WERI-Rb-1 (cell line): ENCODE measurements around the gene ZNF236.

Experiments used
- DNase-seq: peaks from one replicate; pipeline ENCODE4 v3.0.0-alpha.2; 2020
- H3K27ac ChIP-seq: fragments of 250-450 bp; sonication (Bioruptor Pico); 2 replicates; pipeline ENCODE4 v1.5.1; 2020; ENCODE audit warnings: mild to moderate bottlenecking, moderate library complexity
- H3K27me3 ChIP-seq: fragments of 250-450 bp; sonication (Bioruptor Pico); 2 replicates; pipeline ENCODE4 v1.5.1; 2021; ENCODE audit warnings: mild to moderate bottlenecking, low read depth, moderate library complexity; ENCODE audit not compliant: insufficient read depth, severe bottlenecking
- H3K36me3 ChIP-seq: fragments of 250-450 bp; sonication (Bioruptor Pico); 2 replicates; pipeline ENCODE4 v1.5.1; 2020; ENCODE audit warnings: mild to moderate bottlenecking, moderate library complexity
- H3K4me3 ChIP-seq: 2 replicates; pipeline ENCODE4 v1.5.1; 2011; ENCODE audit warnings: low read depth, mild to moderate bottlenecking, control low read depth, low read length
- H3K9me3 ChIP-seq: fragments of 250-450 bp; sonication (Bioruptor Pico); 2 replicates; pipeline ENCODE4 v1.5.1; 2021; ENCODE audit warnings: mild to moderate bottlenecking, moderate library complexity; ENCODE audit not compliant: severe bottlenecking
- CTCF ChIP-seq: IDR thresholded peaks from 2 replicates; pipeline ENCODE4 v1.5.1; 2011; ENCODE audit warnings: low read depth, mild to moderate bottlenecking, control low read depth, inconsistent platforms, low read length

ZNF236 gene

GRCh38 chr18:76905821-76906220 is 83.5 kb downstream of the ZNF236 start:
- no peak for DNase-seq
- Histone ChIP-seq H3K36me3 (peaks cover 37% of the 10 kb centered on the region), H3K9me3 (no peaks in the 10 kb centered on the region)

GRCh38 chr18:76908277-76908676 is 85.9 kb downstream of the ZNF236 start:
- no peak for TF ChIP-seq CTCF
- H3K27ac ChIP-seq: no peak overlapping the region
- peaks cover 45% of the 10 kb centered on the region for H3K36me3 ChIP-seq
- H3K4me3 ChIP-seq: no peak overlapping the region
- H3K9me3 ChIP-seq: no peaks in the 10 kb centered on the region
- no peak for DNase-seq
- H3K27me3 ChIP-seq: no peaks in the 10 kb centered on the region

More at GRCh38 chr18:76905821-76906220, 83.5 kb downstream of the ZNF236 start:
- no peak overlapping the region for H3K4me3 ChIP-seq
- no peaks in the 10 kb centered on the region for H3K27me3 ChIP-seq
- TF ChIP-seq CTCF: no peak
- H3K27ac ChIP-seq: no peak overlapping the region

- H3K36me3 ChIP-seq: peaks cover 50% of the 10 kb centered on the region
- H3K9me3 ChIP-seq: no peaks in the 10 kb centered on the region
- H3K27me3 ChIP-seq: no peaks in the 10 kb centered on the region
- TF ChIP-seq CTCF: no peak
- DNase-seq: no peak
- no peak overlapping the region for H3K27ac ChIP-seq
- H3K4me3 ChIP-seq: no peak overlapping the region
Observed at GRCh38 chr18:76909439-76909838, 87.1 kb downstream of the ZNF236 start.

- no peak overlapping the region for H3K4me3 ChIP-seq
- H3K9me3 ChIP-seq: no peaks in the 10 kb centered on the region
- no peak for TF ChIP-seq CTCF
- H3K27me3 ChIP-seq: no peaks in the 10 kb centered on the region
- H3K36me3 ChIP-seq: peaks cover 61% of the 10 kb centered on the region
- DNase-seq: no peak
- no peak overlapping the region for H3K27ac ChIP-seq
Observed at GRCh38 chr18:76911440-76911839, 89.1 kb downstream of the ZNF236 start.

- Histone ChIP-seq H3K9me3 (no peaks in the 10 kb centered on the region), H3K27ac (no peak overlapping the region), H3K4me3 (no peak overlapping the region), H3K36me3 (peaks cover 56% of the 10 kb centered on the region), H3K27me3 (no peaks in the 10 kb centered on the region)
- TF ChIP-seq CTCF: no peak
- DNase-seq: no peak
Observed at GRCh38 chr18:76913583-76913982, 91.2 kb downstream of the ZNF236 start.

GRCh38 chr18:76914314-76914713 is 92.0 kb downstream of the ZNF236 start:
- H3K36me3 ChIP-seq: peaks cover 51% of the 10 kb centered on the region
- no peak for TF ChIP-seq CTCF
- DNase-seq: no peak
- no peaks in the 10 kb centered on the region for H3K9me3 ChIP-seq
- no peak overlapping the region for H3K27ac ChIP-seq
- no peaks in the 10 kb centered on the region for H3K27me3 ChIP-seq
- no peak overlapping the region for H3K4me3 ChIP-seq
